ENCODE data around the gene SEC16A.
"Not testable (repeated sequence)": the region's sequence is repeated elsewhere in the genome, so short reads cannot be mapped to it uniquely, and the experiment has no call there.

The SEC16A gene

GRCh38 chr9:136416914-136417313 lies 65.9 kb downstream of the SEC16A start:
- Mint-ChIP-seq H3K4me1 (peaks cover 6 to 7% of the 10 kb centered on the region in 2 donors), H3K27ac (no peak overlapping the region), H3K36me3 (peaks cover 45 to 52% of the 10 kb centered on the region in 2 donors), H3K27me3 (no peaks in the 10 kb centered on the region), H3K4me3 (no peak overlapping the region), H3K9me3 (no peaks in the 10 kb centered on the region)
- ATAC-seq (replicated peaks) (no peak), DNase-seq (no peak)

- ATAC-seq (replicated peaks) = no peak
- no peaks in the 10 kb centered on the region for H3K27me3 Mint-ChIP-seq
- peaks cover 40 to 52% of the 10 kb centered on the region in 2 donors for H3K36me3 Mint-ChIP-seq
- peaks cover 8 to 11% of the 10 kb centered on the region in 2 donors for H3K4me1 Mint-ChIP-seq
- no peak overlapping the region for H3K4me3 Mint-ChIP-seq
- no peak for DNase-seq
- no peak overlapping the region for H3K27ac Mint-ChIP-seq
- H3K9me3 Mint-ChIP-seq = no peaks in the 10 kb centered on the region
Measured at GRCh38 chr9:136416427-136416826, 66.4 kb downstream of the SEC16A start.

- Mint-ChIP-seq H3K36me3 (peaks cover 52 to 56% of the 10 kb centered on the region in 2 donors), H3K4me3 (no peak overlapping the region), H3K9me3 (no peaks in the 10 kb centered on the region), H3K4me1 (peaks cover 22 to 39% of the 10 kb centered on the region in 2 donors), H3K27ac (peak overlapping the region; percentile 2), H3K27me3 (no peaks in the 10 kb centered on the region)
- ATAC-seq (replicated peaks) (no peak), DNase-seq (no peak)
Measured at GRCh38 chr9:136412962-136413361, 69.9 kb downstream of the SEC16A start.

- Mint-ChIP-seq H3K27ac (peak overlapping the region; percentile 96), H3K27me3 (no peaks in the 10 kb centered on the region), H3K4me1 (peaks cover 31 to 52% of the 10 kb centered on the region in 2 donors), H3K4me3 (peak overlapping the region; percentile 89 to 94), H3K9me3 (no peaks in the 10 kb centered on the region), H3K36me3 (peaks cover 54 to 55% of the 10 kb centered on the region in 2 donors)
- DNase-seq (no peak), ATAC-seq (replicated peaks) (no peak)
Measured at GRCh38 chr9:136411378-136411777, 71.5 kb downstream of the SEC16A start.

- Mint-ChIP-seq H3K27me3 (no peaks in the 10 kb centered on the region), H3K36me3 (peaks cover 49 to 51% of the 10 kb centered on the region in 2 donors), H3K9me3 (no peaks in the 10 kb centered on the region), H3K4me3 (peak within 1 kb of the TSS; percentile 96 to 97), H3K4me1 (peaks cover 31 to 52% of the 10 kb centered on the region in 2 donors), H3K27ac (peak within 1 kb of the TSS; percentile 99)
- ATAC-seq (replicated peaks) (peak; percentile 81 to 88), DNase-seq (peak; percentile 90)
Measured at GRCh38 chr9:136410500-136411287, 72.1 kb downstream of the SEC16A start, which contains the start of the genes ENTR1 and PMPCA. ENTR1 (minus strand) TSS chr9:136410614; CDS start chr9:136410397, 217 bp downstream. PMPCA (plus strand) TSS chr9:136410658; CDS start chr9:136410669, 11 bp downstream.

GRCh38 chr9:136409557-136410455 lies 73.0 kb downstream of the SEC16A start:
- Mint-ChIP-seq H3K9me3 (no peaks in the 10 kb centered on the region), H3K4me1 (peaks cover 34 to 60% of the 10 kb centered on the region in 2 donors)
- ATAC-seq (replicated peaks) = peak; percentile 54 to 57

GRCh38 chr9:136407911-136408310 lies 74.9 kb downstream of the SEC16A start:
- Mint-ChIP-seq H3K4me3 (peak overlapping the region; percentile 6 to 19), H3K27ac (peak overlapping the region; percentile 65), H3K4me1 (peaks cover 45 to 72% of the 10 kb centered on the region in 2 donors), H3K9me3 (no peaks in the 10 kb centered on the region), H3K27me3 (no peaks in the 10 kb centered on the region), H3K36me3 (peaks cover 51 to 56% of the 10 kb centered on the region in 2 donors)
- ATAC-seq (replicated peaks) (no peak), DNase-seq (no peak)

More at GRCh38 chr9:136409557-136410455, 73.0 kb downstream of the SEC16A start:
- DNase-seq = peak; percentile 37
- H3K36me3 Mint-ChIP-seq = peaks cover 52 to 55% of the 10 kb centered on the region in 2 donors
- H3K27ac Mint-ChIP-seq = peak overlapping the region; percentile 99
- H3K27me3 Mint-ChIP-seq = no peaks in the 10 kb centered on the region
- peak overlapping the region; percentile 96 to 97 for H3K4me3 Mint-ChIP-seq

GRCh38 chr9:136407061-136407460 lies 75.8 kb downstream of the SEC16A start:
- Mint-ChIP-seq H3K36me3 (peaks cover 57 to 61% of the 10 kb centered on the region in 2 donors), H3K4me1 (peaks cover 46 to 78% of the 10 kb centered on the region in 2 donors), H3K4me3 (peak overlapping the region in 1 of 2 donors; percentile 48)
- not testable (repeated sequence) for H3K27me3 Mint-ChIP-seq; ATAC-seq (replicated peaks); H3K9me3 Mint-ChIP-seq; H3K27ac Mint-ChIP-seq; DNase-seq

GRCh38 chr9:136405904-136406303 lies 76.9 kb downstream of the SEC16A start:
- H3K27ac Mint-ChIP-seq; H3K4me3 Mint-ChIP-seq; H3K9me3 Mint-ChIP-seq; ATAC-seq (replicated peaks); DNase-seq; H3K27me3 Mint-ChIP-seq: not testable (repeated sequence)
- H3K36me3 Mint-ChIP-seq = peaks cover 62 to 68% of the 10 kb centered on the region in 2 donors
- H3K4me1 Mint-ChIP-seq = peaks cover 47 to 75% of the 10 kb centered on the region in 2 donors

GRCh38 chr9:136405481-136405880 lies 77.4 kb downstream of the SEC16A start:
- H3K36me3 Mint-ChIP-seq = peaks cover 60 to 71% of the 10 kb centered on the region in 2 donors
- no peak for DNase-seq
- peak overlapping the region; percentile 47 for H3K27ac Mint-ChIP-seq
- no peak overlapping the region for H3K4me3 Mint-ChIP-seq
- ATAC-seq (replicated peaks) = no peak
- H3K4me1 Mint-ChIP-seq = peaks cover 49 to 79% of the 10 kb centered on the region in 2 donors
- H3K9me3 Mint-ChIP-seq = no peaks in the 10 kb centered on the region
- H3K27me3 Mint-ChIP-seq = no peaks in the 10 kb centered on the region

- Mint-ChIP-seq H3K27me3 (no peaks in the 10 kb centered on the region), H3K9me3 (no peaks in the 10 kb centered on the region), H3K4me3 (peak overlapping the region; percentile 75 to 76), H3K4me1 (peaks cover 50 to 77% of the 10 kb centered on the region in 2 donors), H3K27ac (peak overlapping the region; percentile 95), H3K36me3 (peaks cover 58 to 69% of the 10 kb centered on the region in 2 donors)
- ATAC-seq (replicated peaks) = no peak
- no peak for DNase-seq
Measured at GRCh38 chr9:136404801-136405136, 78.1 kb downstream of the SEC16A start.

- peak; percentile 41 for DNase-seq
- peaks cover 54 to 70% of the 10 kb centered on the region in 2 donors for H3K36me3 Mint-ChIP-seq
- H3K9me3 Mint-ChIP-seq = no peaks in the 10 kb centered on the region
- H3K4me3 Mint-ChIP-seq = peak overlapping the region; percentile 75 to 76
- peak; percentile 40 to 43 for ATAC-seq (replicated peaks)
- peaks cover 50 to 74% of the 10 kb centered on the region in 2 donors for H3K4me1 Mint-ChIP-seq
- peak overlapping the region; percentile 95 for H3K27ac Mint-ChIP-seq
- no peaks in the 10 kb centered on the region for H3K27me3 Mint-ChIP-seq
Measured at GRCh38 chr9:136403915-136404800, 78.7 kb downstream of the SEC16A start.

- peak overlapping the region; percentile 95 for H3K27ac Mint-ChIP-seq
Measured at GRCh38 chr9:136403538-136403914, 79.3 kb downstream of the SEC16A start.

More at GRCh38 chr9:136403538-136403914, 79.3 kb downstream of the SEC16A start:
- DNase-seq (peak; percentile 75), ATAC-seq (replicated peaks) (peak; percentile 74 to 79)
- H3K9me3 Mint-ChIP-seq = no peaks in the 10 kb centered on the region
- H3K4me1 Mint-ChIP-seq = peaks cover 50 to 74% of the 10 kb centered on the region in 2 donors
- peak overlapping the region; percentile 29 to 76 for H3K4me3 Mint-ChIP-seq
- H3K27me3 Mint-ChIP-seq = no peaks in the 10 kb centered on the region
- H3K36me3 Mint-ChIP-seq = peaks cover 50 to 71% of the 10 kb centered on the region in 2 donors
